OCI-LY1 (cell line): ENCODE measurements around the gene GCLC.

Experiments used
- H2AFZ ChIP-seq: fragments of 200-600 bp; sonication (generic), shearing (Covaris generic); 2 replicates; pipeline ENCODE4 v1.6.0; 2014; ENCODE audit warnings: antibody characterized with exemption, mild to moderate bottlenecking, low read length
- H3F3A ChIP-seq: fragments of 200-600 bp; sonication (generic), shearing (Covaris generic); 2 replicates; pipeline ENCODE4 v1.6.0; 2014; ENCODE audit warnings: mild to moderate bottlenecking, antibody characterized with exemption, low read length, moderate library complexity; ENCODE audit not compliant: insufficient read depth
- H3K27ac ChIP-seq: fragments of 200-600 bp; sonication (generic); 2 replicates; pipeline ENCODE4 v1.5.1; 2014; ENCODE audit warnings: low read length, mixed run types, mild to moderate bottlenecking, low read depth; ENCODE audit not compliant: poor library complexity, severe bottlenecking
- H3K27me3 ChIP-seq: fragments of 200-600 bp; sonication (generic); 2 replicates; pipeline ENCODE4 v1.6.0; 2014; ENCODE audit warnings: antibody characterized with exemption, mild to moderate bottlenecking, low read length, moderate library complexity; ENCODE audit not compliant: insufficient read depth
- H3K36me3 ChIP-seq: fragments of 200-600 bp; sonication (generic); 2 replicates; pipeline ENCODE4 v1.6.1; 2014; ENCODE audit warnings: mild to moderate bottlenecking, antibody characterized with exemption, low read length, moderate library complexity, mixed read lengths; ENCODE audit not compliant: insufficient read depth
- H3K4me1 ChIP-seq: fragments of 200-600 bp; sonication (generic); 2 replicates; pipeline ENCODE4 v1.5.1; 2014; ENCODE audit warnings: mild to moderate bottlenecking, low read length, moderate library complexity; ENCODE audit not compliant: insufficient read depth, severe bottlenecking
- H3K4me2 ChIP-seq: fragments of 200-600 bp; sonication (generic), shearing (Covaris generic); 2 replicates; pipeline ENCODE4 v1.6.1; 2014; ENCODE audit warnings: low read length
- H3K4me3 ChIP-seq: fragments of 200-600 bp; sonication (generic); 2 replicates; pipeline ENCODE4 v1.5.1; 2014; ENCODE audit warnings: low read length, low read depth, mild to moderate bottlenecking, mixed read lengths; ENCODE audit not compliant: poor library complexity, severe bottlenecking
- H3K79me2 ChIP-seq: fragments of 200-600 bp; shearing (Covaris generic); 2 replicates; pipeline ENCODE4 v1.6.1; 2016; ENCODE audit warnings: mixed run types, low read length, mixed read lengths; ENCODE audit not compliant: insufficient read depth
- H3K9ac ChIP-seq: fragments of 200-600 bp; sonication (generic), shearing (Covaris generic); 2 replicates; pipeline ENCODE4 v1.6.1; 2014; ENCODE audit warnings: mild to moderate bottlenecking, low read length, mixed read lengths
- H3K9me2 ChIP-seq: fragments of 200-600 bp; sonication (generic), shearing (Covaris generic); 2 replicates; pipeline ENCODE4 v1.6.1; 2014; ENCODE audit warnings: low read depth, mild to moderate bottlenecking, low read length, mixed read lengths
- H3K9me3 ChIP-seq: fragments of 200-600 bp; shearing (Covaris generic); 2 replicates; pipeline ENCODE4 v1.6.1; 2014; ENCODE audit warnings: low read length, mixed read lengths
- H4K20me1 ChIP-seq: fragments of 200-600 bp; sonication (generic), shearing (Covaris generic); 2 replicates; pipeline ENCODE4 v1.6.0; 2016; ENCODE audit warnings: mild to moderate bottlenecking, low read length; ENCODE audit not compliant: insufficient read depth
- EZH2 ChIP-seq: fragments of 200-600 bp; sonication (generic), shearing (Covaris generic); IDR thresholded peaks from 2 replicates; pipeline ENCODE4 v1.8.0; 2017; ENCODE audit warnings: borderline replicate concordance, mixed run types, mild to moderate bottlenecking, antibody characterized with exemption, low read length, moderate library complexity, mixed read lengths
- TF ChIP-seq, protein P1 (sequence below): fragments of 200-600 bp; sonication (generic), shearing (Covaris generic); IDR thresholded peaks from 2 replicates; pipeline ENCODE4 v1.5.1; 2017; ENCODE audit warnings: mild to moderate bottlenecking, antibody characterized with exemption, low read length, moderate library complexity, mixed read lengths

Gene GCLC

DNA sequence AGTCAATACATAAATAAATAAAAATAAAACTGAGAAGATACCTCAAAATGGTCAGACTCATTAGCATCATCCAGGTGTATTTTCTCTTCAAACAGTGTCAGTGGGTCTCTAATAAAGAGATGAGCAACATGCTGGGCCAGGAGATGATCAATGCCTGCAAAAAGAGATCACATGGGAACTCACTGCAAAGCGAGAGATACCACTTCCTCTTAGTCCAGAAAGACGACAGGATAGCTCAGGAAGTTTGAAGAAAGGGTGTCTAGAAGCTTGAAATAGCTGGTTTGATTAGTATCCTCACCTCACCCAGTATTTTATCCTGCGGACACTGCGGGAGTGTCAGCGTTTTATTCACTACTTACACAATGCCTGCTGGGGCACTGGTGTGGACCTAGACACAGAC is 38.0 kb downstream of the GCLC start:
- H3K79me2 ChIP-seq = no peaks in the 10 kb centered on the region
- no peak overlapping the region for H3K4me2 ChIP-seq
- no peak overlapping the region for H3K27ac ChIP-seq
- H3K27me3 ChIP-seq = no peaks in the 10 kb centered on the region
- H4K20me1 ChIP-seq = no peaks in the 10 kb centered on the region
- H2AFZ ChIP-seq = no peak overlapping the region
- TF ChIP-seq, protein P1, sequence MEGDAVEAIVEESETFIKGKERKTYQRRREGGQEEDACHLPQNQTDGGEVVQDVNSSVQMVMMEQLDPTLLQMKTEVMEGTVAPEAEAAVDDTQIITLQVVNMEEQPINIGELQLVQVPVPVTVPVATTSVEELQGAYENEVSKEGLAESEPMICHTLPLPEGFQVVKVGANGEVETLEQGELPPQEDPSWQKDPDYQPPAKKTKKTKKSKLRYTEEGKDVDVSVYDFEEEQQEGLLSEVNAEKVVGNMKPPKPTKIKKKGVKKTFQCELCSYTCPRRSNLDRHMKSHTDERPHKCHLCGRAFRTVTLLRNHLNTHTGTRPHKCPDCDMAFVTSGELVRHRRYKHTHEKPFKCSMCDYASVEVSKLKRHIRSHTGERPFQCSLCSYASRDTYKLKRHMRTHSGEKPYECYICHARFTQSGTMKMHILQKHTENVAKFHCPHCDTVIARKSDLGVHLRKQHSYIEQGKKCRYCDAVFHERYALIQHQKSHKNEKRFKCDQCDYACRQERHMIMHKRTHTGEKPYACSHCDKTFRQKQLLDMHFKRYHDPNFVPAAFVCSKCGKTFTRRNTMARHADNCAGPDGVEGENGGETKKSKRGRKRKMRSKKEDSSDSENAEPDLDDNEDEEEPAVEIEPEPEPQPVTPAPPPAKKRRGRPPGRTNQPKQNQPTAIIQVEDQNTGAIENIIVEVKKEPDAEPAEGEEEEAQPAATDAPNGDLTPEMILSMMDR = no peak
- no peak for TF ChIP-seq EZH2
- no peaks in the 10 kb centered on the region for H3F3A ChIP-seq
- H3K4me3 ChIP-seq = no peak overlapping the region
- no peaks in the 10 kb centered on the region for H3K9me3 ChIP-seq
- no peak overlapping the region for H3K9ac ChIP-seq
- H3K4me1 ChIP-seq = no peaks in the 10 kb centered on the region
- H3K9me2 ChIP-seq = no peaks in the 10 kb centered on the region
- peaks cover 69% of the 10 kb centered on the region; the same call in 1 of the 2 replicates for H3K36me3 ChIP-seq

DNA sequence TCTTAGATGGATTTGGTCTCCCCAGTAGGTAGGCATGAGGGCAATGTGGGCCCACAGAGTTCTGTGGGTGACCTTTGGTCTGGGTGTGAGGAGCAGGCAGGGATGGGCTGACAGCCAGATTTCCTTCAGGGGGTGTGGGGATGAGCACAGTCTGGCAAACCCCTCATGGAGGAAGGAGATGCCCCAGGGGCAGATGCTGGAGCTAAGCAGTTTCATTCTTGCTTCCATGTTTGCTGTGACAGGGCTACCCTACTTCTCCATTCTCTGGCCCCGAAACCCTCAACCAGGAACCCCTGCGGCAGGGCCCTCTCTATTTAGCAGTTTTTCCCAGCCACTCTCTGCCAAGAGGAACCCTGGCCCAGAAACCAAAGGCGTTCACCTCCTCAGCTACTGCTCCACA is 40.4 kb downstream of the GCLC start:
- no peaks in the 10 kb centered on the region for H3K4me1 ChIP-seq
- no peak overlapping the region for H3K27ac ChIP-seq
- H3K9me2 ChIP-seq = no peaks in the 10 kb centered on the region
- no peaks in the 10 kb centered on the region for H3K27me3 ChIP-seq
- no peaks in the 10 kb centered on the region for H4K20me1 ChIP-seq
- no peaks in the 10 kb centered on the region for H3K9me3 ChIP-seq
- no peak overlapping the region for H3K9ac ChIP-seq
- H3K4me3 ChIP-seq = no peak overlapping the region
- no peaks in the 10 kb centered on the region for H3F3A ChIP-seq
- TF ChIP-seq, protein P1 = no peak
- TF ChIP-seq EZH2 = no peak
- H3K4me2 ChIP-seq = no peak overlapping the region
- peaks cover 66% of the 10 kb centered on the region; the same call in 1 of the 2 replicates for H3K36me3 ChIP-seq
- no peak overlapping the region for H2AFZ ChIP-seq
- no peaks in the 10 kb centered on the region for H3K79me2 ChIP-seq

DNA sequence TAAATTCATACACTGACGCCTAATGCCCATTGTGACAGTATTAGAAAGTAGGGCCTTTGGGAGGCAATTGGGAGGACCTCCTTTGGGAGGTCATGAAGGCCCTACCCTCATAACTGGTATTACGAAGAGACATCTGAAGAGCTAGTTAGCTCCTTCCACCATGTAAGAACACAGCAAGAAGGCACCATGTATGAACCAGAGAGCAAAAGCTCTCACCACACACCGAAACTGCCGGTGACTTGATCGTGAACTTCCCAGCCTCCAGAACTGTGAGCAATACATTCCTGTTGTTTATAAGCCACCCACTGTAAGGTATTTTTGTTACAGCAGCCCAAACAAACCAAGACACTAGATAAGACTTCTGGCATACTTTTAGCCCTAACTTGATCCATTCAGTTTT is 41.8 kb downstream of the GCLC start:
- TF ChIP-seq EZH2 = no peak
- TF ChIP-seq, protein P1 = no peak
- Histone ChIP-seq H3K4me1 (no peaks in the 10 kb centered on the region), H3K4me2 (no peak overlapping the region), H3K9me2 (no peaks in the 10 kb centered on the region), H3K27me3 (no peaks in the 10 kb centered on the region), H3K9ac (no peak overlapping the region), H3K36me3 (peaks cover 65% of the 10 kb centered on the region; the same call in 1 of the 2 replicates), H3K9me3 (no peaks in the 10 kb centered on the region), H2AFZ (no peak overlapping the region), H3K27ac (no peak overlapping the region), H3K4me3 (no peak overlapping the region), H3F3A (no peaks in the 10 kb centered on the region), H4K20me1 (no peaks in the 10 kb centered on the region), H3K79me2 (no peaks in the 10 kb centered on the region)
